HepG2 (cell line): Measurements from ENCODE around the gene NUBP1. TPM values are rescaled to one million over a fixed set of nuclear protein-coding genes. Genes with fewer than 3 reads are reported as not detected.

ENCODE experiments used
- FUBP1 ChIP-seq: sonication (generic); formaldehyde crosslinking; IDR thresholded peaks from 2 replicates; pipeline ENCODE4 v1.5.1; 2020; ENCODE audit warnings: missing genetic modification reagents, mild to moderate bottlenecking, borderline replicate concordance
- HES4 ChIP-seq: sonication (generic); formaldehyde crosslinking; IDR thresholded peaks from 2 replicates; pipeline ENCODE4 v1.9.0; 2021; ENCODE audit warnings: mild to moderate bottlenecking, missing genetic modification reagents, borderline replicate concordance
- MBNL3 ChIP-seq: fragments of 250-450 bp; sonication (Bioruptor Pico); conservative IDR thresholded peaks from 2 replicates; pipeline ENCODE4 v1.8.0; 2022; ENCODE audit warnings: mild to moderate bottlenecking, inconsistent platforms
- NFE2L1 ChIP-seq: sonication (generic); formaldehyde crosslinking; IDR thresholded peaks from 2 replicates; pipeline ENCODE4 v1.4.0; 2020; ENCODE audit warnings: missing genetic modification reagents, mild to moderate bottlenecking, borderline replicate concordance
- SNAPC4 ChIP-seq: sonication (generic); formaldehyde crosslinking; IDR thresholded peaks from 2 replicates; pipeline ENCODE4 v1.4.0; 2020; ENCODE audit warnings: mild to moderate bottlenecking, missing genetic modification reagents
- SNAPC5 ChIP-seq: sonication (generic); formaldehyde crosslinking; IDR thresholded peaks from 2 replicates; pipeline ENCODE4 v1.8.1; 2023; ENCODE audit warnings: mild to moderate bottlenecking, missing genetic modification reagents, borderline replicate concordance
- SRSF9 ChIP-seq: fragments of 200-400 bp; formaldehyde crosslinking; IDR thresholded peaks from 2 replicates; pipeline ENCODE4 v1.6.1; 2018; ENCODE audit warnings: borderline replicate concordance, mild to moderate bottlenecking, low read depth, low read length; ENCODE audit not compliant: insufficient read depth, poor library complexity, severe bottlenecking
- TOPORS ChIP-seq: sonication (generic); formaldehyde crosslinking; IDR thresholded peaks from 2 replicates; pipeline ENCODE4 v1.8.0; 2023; ENCODE audit warnings: mild to moderate bottlenecking, missing genetic modification reagents
- ZBTB40 ChIP-seq, 2 experiments: fragments of 450-650 bp in 1 of 2; sonication (generic) in 1 of 2; formaldehyde crosslinking in 1 of 2; IDR thresholded peaks; 2 replicates each; pipeline versions ENCODE4 v1.6.1 to v1.8.0; 2016 to 2022; ENCODE audit warnings: antibody characterized with exemption in 1 of 2, mild to moderate bottlenecking in 1 of 2, missing genetic modification reagents in 1 of 2
- ZNF143 ChIP-seq: sonication (generic); formaldehyde crosslinking; IDR thresholded peaks from 2 replicates; pipeline ENCODE4 v1.4.0; 2020; ENCODE audit warnings: missing genetic modification reagents
- polyA plus RNA-seq, 8 experiments: library from polyadenylated mRNA; depleted of rRNA in 3 of 8; stranded (reverse) in 7 of 8; unstranded in 1 of 8; fragments of >200 nt; fragmentation: Illumina TruSeq in 4 of 8; extraction: Trizol in 4 of 8; gene quantifications; 2 replicates each; pipeline versions ENCODE4 v1.2.1 to v1.2.3, GENCODE V29; 2011 to 2016; ENCODE audit warnings: low read depth in 4 of 8, missing spikeins in 1 of 8, mixed read lengths in 1 of 8; ENCODE audit not compliant: insufficient read depth in 1 of 8
- total RNA-seq, 5 experiments: library from RNA; depleted of rRNA; stranded (reverse); fragments of >200 nt; fragmentation: Illumina TruSeq; extraction: Trizol; gene quantifications; 2 replicates each; pipeline ENCODE4 v1.2.3, GENCODE V29; 2016; ENCODE audit warnings: low read depth in 1 of 5

The NUBP1 gene
- total and polyA plus RNA-seq, 2 of the 13 experiments (the other 11 are each of a cell fraction or from before 2014, with no cell fraction given), result 53.5 to 70.4 TPM

- no peak; the same call in none of the 2 replicates for TF ChIP-seq ZBTB40 (IDR thresholded peaks at IDR 0.05)
- peak; percentile 96 for TF ChIP-seq ZBTB40 (CRISPR knock-in tag; IDR thresholded peaks at IDR 0.05)
- TF ChIP-seq HES4, result peak; percentile 97; the same call in 1 of the 2 replicates
- peak; percentile 53; the same call in 1 of the 2 replicates for TF ChIP-seq ZNF143 (CRISPR knock-in tag)
- peak; percentile 95; the same call in 1 of the 2 replicates for TF ChIP-seq SNAPC5 (CRISPR knock-in tag)
- TF ChIP-seq SNAPC4 (CRISPR knock-in tag), result peak; percentile 92; the same call in 1 of the 2 replicates
- TF ChIP-seq TOPORS (CRISPR knock-in tag), result peak; percentile 98; the same call in 1 of the 2 replicates
- TF ChIP-seq MBNL3 (CRISPR knock-in tag), result no peak
- peak; percentile 96 for TF ChIP-seq NFE2L1 (CRISPR knock-in tag)
- no peak for TF ChIP-seq SRSF9
- peak; percentile 84; the same call in 1 of the 2 replicates for TF ChIP-seq FUBP1 (CRISPR knock-in tag)
Observed at GRCh38 chr16:10743610-10744369, at the start of gene NUBP1 (continued).
